Kidney (tissue), 14 donors: ENCODE data around the gene TCN2. TPM values are rescaled to one million over a fixed set of nuclear protein-coding genes. Genes with fewer than 3 reads are reported as not detected.
"Not testable (repeated sequence)": the region's sequence is repeated elsewhere in the genome, so short reads cannot be mapped to it uniquely, and the experiment has no call there.

ENCODE experiments used
- DNase-seq, 5 donors: peaks; one replicate each; pipeline ENCODE4 v3.0.0-alpha.2; 2013 to 2020
- FAIRE-seq: peaks from 2 replicates; lab custom pipeline; 2012; peaks lifted over from hg19 to GRCh38; lab: Jason Lieb, UNC
- H3K27ac ChIP-seq, 2 donors: one replicate each; pipeline ENCODE4 v1.7.0; 2013; ENCODE audit warnings: low read depth in 2 of 2, low read length in 2 of 2, inconsistent platforms in 1 of 2
- H3K27me3 ChIP-seq: one replicate; pipeline ENCODE4 v1.7.1; 2013; ENCODE audit warnings: low read length, inconsistent platforms; ENCODE audit not compliant: control insufficient read depth, insufficient read depth
- H3K36me3 ChIP-seq, 3 donors: one replicate each; pipeline versions ENCODE4 v1.7.0 to v1.7.1; 2013; ENCODE audit warnings: low read length in 3 of 3, control low read depth in 1 of 3, inconsistent platforms in 1 of 3; ENCODE audit not compliant: insufficient read depth in 3 of 3, control insufficient read depth in 2 of 3
- H3K4me1 ChIP-seq, 3 donors: one replicate each; pipeline versions ENCODE4 v1.7.0 to v1.7.1; 2013; ENCODE audit warnings: low read length in 3 of 3, inconsistent platforms in 1 of 3, low read depth in 1 of 3; ENCODE audit not compliant: control insufficient read depth in 2 of 3, insufficient read depth in 2 of 3
- H3K4me3 ChIP-seq, 3 donors: one replicate each; pipeline versions ENCODE4 v1.7.0 to v1.8.1; 2013; ENCODE audit warnings: low read length in 3 of 3, control low read depth in 1 of 3, inconsistent platforms in 1 of 3
- H3K9ac ChIP-seq, 3 donors: one replicate each; pipeline versions ENCODE4 v1.7.0 to v1.7.1; 2013; ENCODE audit warnings: low read length in 3 of 3, control low read depth in 1 of 3, inconsistent platforms in 1 of 3
- H3K9me3 ChIP-seq, 3 donors: one replicate each; pipeline versions ENCODE4 v1.7.0 to v1.7.1; 2013; ENCODE audit warnings: low read length in 3 of 3, control low read depth in 1 of 3, inconsistent platforms in 1 of 3; ENCODE audit not compliant: control insufficient read depth in 2 of 3, insufficient read depth in 1 of 3
- intact Hi-C: fragments of 100-400 bp; cut with DNase I; formaldehyde crosslinking; loops from one replicate; pipeline ENCODE4 v1.11.1; 2022
- polyA plus RNA-seq: library from polyadenylated mRNA; stranded (reverse); fragments of 350-450 nt; fragmentation: Illumina TruSeq; extraction: RNeasy Lipid Tissue Mini Kit (QIAGEN cat#74804); gene quantifications from one replicate; pipeline ENCODE4 v1.2.3, GENCODE V29; 2014; ENCODE audit warnings: low read depth, low replicate concordance; ENCODE audit not compliant: insufficient read depth
- total RNA-seq: library from RNA; stranded (reverse); fragmentation: NEBNext Ultra II Directional; extraction: Animal tissue kit (Norgen Biotek cat#: 25700); gene quantifications from one replicate; pipeline ENCODE4 v1.2.1, GENCODE V29; 2021
- TF ChIP-seq, protein P1 (sequence below): IDR thresholded peaks from 3 replicates; pipeline ENCODE4 v1.5.1; 2012; ENCODE audit warnings: mild to moderate bottlenecking, moderate library complexity, borderline replicate concordance; ENCODE audit not compliant: insufficient read depth; ENCODE audit errors: extremely low read depth
- donor health status: control.
- donor health status: control.
- donor health status: control.
- donor health status: control.
- donor health status: control.
- donor health status: DM: yes; HTN: yes; CAD: no.
- donor health status: Normal renal cell carcinoma (clear cell type).

Gene TCN2
- total and polyA plus RNA-seq, 2 donors from 2014 or later: 71.3 to 174 TPM

DNA sequence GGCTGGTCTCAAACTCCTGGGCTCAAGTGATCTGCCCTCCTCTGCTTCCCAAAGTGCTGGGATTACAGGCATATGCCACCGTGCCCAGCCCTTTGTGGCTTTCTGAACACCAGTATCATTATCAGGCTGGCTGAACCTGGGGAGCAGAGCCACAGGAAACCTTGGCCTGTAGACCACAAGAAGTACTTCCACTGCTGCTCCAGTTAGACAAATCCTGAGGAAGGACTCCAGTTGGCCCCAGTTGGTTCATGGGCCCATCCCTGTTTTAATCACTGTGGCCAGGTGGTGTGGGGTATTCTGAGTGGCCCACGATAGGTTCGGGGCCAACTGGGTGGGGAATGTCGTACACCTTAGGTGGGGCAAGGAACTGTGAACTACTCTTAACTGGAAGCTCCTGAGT lies 66.2 kb downstream of the TCN2 start:
- H3K27me3 ChIP-seq: no peaks in the 10 kb centered on the region
- no peak overlapping the region for H3K9ac ChIP-seq
- DNase-seq (no peak), FAIRE-seq (no peak)
- intact Hi-C loops: no loop called here
- TF ChIP-seq, protein P1, sequence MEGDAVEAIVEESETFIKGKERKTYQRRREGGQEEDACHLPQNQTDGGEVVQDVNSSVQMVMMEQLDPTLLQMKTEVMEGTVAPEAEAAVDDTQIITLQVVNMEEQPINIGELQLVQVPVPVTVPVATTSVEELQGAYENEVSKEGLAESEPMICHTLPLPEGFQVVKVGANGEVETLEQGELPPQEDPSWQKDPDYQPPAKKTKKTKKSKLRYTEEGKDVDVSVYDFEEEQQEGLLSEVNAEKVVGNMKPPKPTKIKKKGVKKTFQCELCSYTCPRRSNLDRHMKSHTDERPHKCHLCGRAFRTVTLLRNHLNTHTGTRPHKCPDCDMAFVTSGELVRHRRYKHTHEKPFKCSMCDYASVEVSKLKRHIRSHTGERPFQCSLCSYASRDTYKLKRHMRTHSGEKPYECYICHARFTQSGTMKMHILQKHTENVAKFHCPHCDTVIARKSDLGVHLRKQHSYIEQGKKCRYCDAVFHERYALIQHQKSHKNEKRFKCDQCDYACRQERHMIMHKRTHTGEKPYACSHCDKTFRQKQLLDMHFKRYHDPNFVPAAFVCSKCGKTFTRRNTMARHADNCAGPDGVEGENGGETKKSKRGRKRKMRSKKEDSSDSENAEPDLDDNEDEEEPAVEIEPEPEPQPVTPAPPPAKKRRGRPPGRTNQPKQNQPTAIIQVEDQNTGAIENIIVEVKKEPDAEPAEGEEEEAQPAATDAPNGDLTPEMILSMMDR: no peak
- peaks cover 0 to 4% (median 0%) of the 10 kb centered on the region in 3 donors for H3K4me1 ChIP-seq
- no peak overlapping the region for H3K27ac ChIP-seq
- no peaks in the 10 kb centered on the region for H3K9me3 ChIP-seq
- no peak overlapping the region for H3K4me3 ChIP-seq
- H3K36me3 ChIP-seq: no peaks in the 10 kb centered on the region

DNA sequence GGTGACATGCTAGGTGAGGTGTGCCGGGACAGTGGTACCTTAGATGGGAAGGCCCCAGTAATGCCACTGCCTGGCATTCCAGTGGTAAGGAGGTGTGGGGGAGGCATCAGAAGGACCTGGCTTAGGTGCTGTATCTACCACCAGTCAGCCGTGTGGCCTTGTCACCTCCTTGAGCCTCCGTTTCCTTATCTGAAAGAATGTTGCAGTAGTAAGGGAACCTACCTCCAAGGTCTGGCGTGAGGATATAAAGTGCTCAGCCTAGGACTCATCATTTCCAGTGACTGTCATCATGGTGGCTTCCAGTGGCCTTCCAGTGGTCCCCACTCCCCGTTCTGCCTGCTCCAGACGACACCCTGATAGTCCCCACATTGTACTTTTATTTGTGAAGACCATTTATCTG lies 67.5 kb downstream of the TCN2 start:
- Histone ChIP-seq H3K9me3 (no peaks in the 10 kb centered on the region), H3K27me3 (no peaks in the 10 kb centered on the region), H3K27ac (no peak overlapping the region), H3K4me3 (no peak overlapping the region), H3K36me3 (no peaks in the 10 kb centered on the region), H3K9ac (no peak overlapping the region), H3K4me1 (no peaks in the 10 kb centered on the region)
- intact Hi-C loops: no loop called here
- FAIRE-seq (no peak), DNase-seq (no peak)
- TF ChIP-seq, protein P1: no peak

DNA sequence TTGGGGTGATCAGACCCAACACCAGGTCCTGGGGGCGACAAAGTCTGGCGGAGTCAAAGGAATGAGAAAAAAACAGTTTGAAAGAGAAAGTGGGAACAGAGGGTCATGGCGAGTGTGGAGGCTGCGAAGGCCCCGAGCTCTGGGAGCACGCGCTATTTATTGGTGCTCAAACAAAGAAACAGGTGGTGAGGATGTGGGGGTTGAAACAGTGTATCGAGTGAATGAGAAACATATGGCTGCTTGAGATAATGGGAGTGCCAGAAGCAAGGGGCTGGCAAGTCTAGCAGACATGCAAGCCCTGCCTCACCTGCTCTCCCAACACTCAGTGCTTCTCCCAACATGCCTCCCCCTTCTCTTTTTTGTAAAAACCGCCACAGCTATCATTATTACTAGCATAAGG lies 68.5 kb downstream of the TCN2 start:
- no peak overlapping the region for H3K4me3 ChIP-seq
- no peak for FAIRE-seq
- H3K27ac ChIP-seq: no peak overlapping the region
- no peaks in the 10 kb centered on the region for H3K27me3 ChIP-seq
- H3K36me3 ChIP-seq: no peaks in the 10 kb centered on the region
- no peak for DNase-seq
- no peaks in the 10 kb centered on the region for H3K4me1 ChIP-seq
- TF ChIP-seq, protein P1: no peak
- intact Hi-C loops: no loop called here
- H3K9me3 ChIP-seq: no peaks in the 10 kb centered on the region
- no peak overlapping the region for H3K9ac ChIP-seq

DNA sequence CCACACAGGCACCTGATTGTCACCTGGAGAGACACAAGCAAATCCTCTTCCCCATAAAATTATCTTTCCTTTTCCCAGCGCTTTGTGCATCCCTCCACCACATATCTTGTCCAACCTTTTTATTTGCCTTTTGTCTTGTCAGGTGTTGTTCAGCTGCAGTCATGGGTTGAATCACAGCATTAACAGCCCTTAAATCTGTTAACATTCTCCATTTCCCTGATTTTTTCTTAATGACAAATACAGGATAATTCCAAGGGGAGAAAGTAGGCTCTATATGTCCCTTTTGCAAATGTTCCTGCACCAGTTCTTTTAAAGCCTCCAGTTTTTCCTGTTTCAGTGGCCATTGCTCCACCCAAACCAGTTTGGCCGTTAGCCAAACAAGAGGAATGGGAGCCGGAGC lies 69.6 kb downstream of the TCN2 start:
- FAIRE-seq: not testable (repeated sequence)

More for the DNA sequence above, 69.6 kb downstream of the TCN2 start:
- H3K4me3 ChIP-seq, H3K27me3 ChIP-seq, H3K36me3 ChIP-seq, H3K9ac ChIP-seq, H3K27ac ChIP-seq, H3K4me1 ChIP-seq, intact Hi-C loops, H3K9me3 ChIP-seq, DNase-seq: not testable (repeated sequence)

Other genes starting within 250 kb of the TCN2 start
- gene RNF215, start 219.8 kb upstream of the TCN2 start, total RNA-seq: 19.7 TPM
- gene RNF215, start 219.8 kb upstream of the TCN2 start, polyA plus RNA-seq: 15.9 TPM
- gene SEC14L2, start 210.2 kb upstream of the TCN2 start, total RNA-seq: 13.5 TPM
- 17.3 TPM for gene SEC14L2, start 210.2 kb upstream of the TCN2 start, polyA plus RNA-seq
- gene MTFP1, start 181.4 kb upstream of the TCN2 start, total RNA-seq: 8.1 TPM
- 82.6 TPM for gene MTFP1, start 181.4 kb upstream of the TCN2 start, polyA plus RNA-seq
- gene SEC14L3, start 135.2 kb upstream of the TCN2 start, total RNA-seq: not detected
- not detected for gene SEC14L3, start 135.2 kb upstream of the TCN2 start, polyA plus RNA-seq
- 0.63 TPM for gene SEC14L4, start 101.5 kb upstream of the TCN2 start, total RNA-seq
- gene SEC14L4, start 101.5 kb upstream of the TCN2 start, polyA plus RNA-seq: 0.41 TPM
- 13.9 TPM for gene SEC14L6, start 60.4 kb upstream of the TCN2 start, total RNA-seq
- gene SEC14L6, start 60.4 kb upstream of the TCN2 start, polyA plus RNA-seq: 16.5 TPM
- 16.1 TPM for gene GAL3ST1, start 32.5 kb upstream of the TCN2 start, total RNA-seq
- gene GAL3ST1, start 32.5 kb upstream of the TCN2 start, polyA plus RNA-seq: 34.3 TPM
- 68.4 TPM for gene PES1, start 15.3 kb upstream of the TCN2 start, total RNA-seq
- gene PES1, start 15.3 kb upstream of the TCN2 start, polyA plus RNA-seq: 57.0 TPM
- 3.2 TPM for gene SLC35E4, start 28.6 kb downstream of the TCN2 start, total RNA-seq
- 1.8 TPM for gene SLC35E4, start 28.6 kb downstream of the TCN2 start, polyA plus RNA-seq
- gene DUSP18, start 60.7 kb downstream of the TCN2 start, total RNA-seq: 14.0 TPM
- 3.6 TPM for gene DUSP18, start 60.7 kb downstream of the TCN2 start, polyA plus RNA-seq
- gene OSBP2, start 87.7 kb downstream of the TCN2 start, total RNA-seq: 4.0 TPM
- 3.4 TPM for gene OSBP2, start 87.7 kb downstream of the TCN2 start, polyA plus RNA-seq